Fibroblast of the conjunctiva (primary cell): ENCODE measurements around the gene SLC30A2.

Experiments
- DNase-seq: peaks from one replicate; pipeline ENCODE4 v3.0.0-alpha.2; 2010; ENCODE audit warnings: low read depth

SLC30A2 gene

DNA sequence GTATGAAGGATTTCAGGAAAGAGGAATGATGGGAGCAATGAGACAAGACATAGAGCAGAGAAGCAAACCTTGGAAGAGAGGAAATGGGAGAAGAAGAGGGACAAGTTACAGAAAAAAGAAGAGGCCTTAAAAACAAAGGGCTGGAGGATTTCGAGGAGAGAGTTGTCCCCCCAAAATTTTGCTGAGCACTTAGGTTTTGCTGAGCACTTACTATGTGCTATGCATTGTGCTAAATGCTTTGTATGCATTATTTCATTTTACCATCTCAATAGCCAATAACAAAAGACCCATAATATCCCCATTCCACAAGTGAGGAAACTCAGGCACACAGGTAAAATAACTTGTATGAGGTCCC lies 24.0 kb upstream of the SLC30A2 start:
- no peak for DNase-seq

DNA sequence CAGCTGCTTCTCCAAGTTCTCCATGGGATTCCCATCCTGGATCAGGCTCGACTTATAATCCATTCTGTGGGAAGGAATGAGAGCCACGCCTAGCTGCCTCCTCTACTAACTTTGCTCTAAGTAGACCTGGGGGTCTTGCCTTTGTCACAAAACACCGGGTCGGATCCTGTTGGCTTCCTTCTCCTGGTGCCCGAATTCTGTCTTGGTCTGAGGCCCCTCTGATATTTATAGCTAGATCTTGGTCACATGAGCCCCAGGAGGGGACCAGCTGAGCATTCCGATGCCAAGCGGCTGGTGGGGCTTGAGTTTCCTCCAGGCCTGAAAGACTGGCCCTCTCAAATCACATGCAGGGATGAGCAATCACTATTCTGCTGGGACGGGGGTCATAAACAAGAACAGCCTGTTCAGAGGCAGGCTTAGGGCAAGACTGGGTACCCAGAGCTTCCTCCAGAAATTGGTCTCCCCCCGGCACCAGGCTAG lies 21.6 kb upstream of the SLC30A2 start, which contains the start of gene TRIM63:
TRIM63 (minus strand) TSS at position 199 of the 480 bp plus-strand sequence; CDS start at position 63, 136 bp downstream.
- no peak for DNase-seq

DNA sequence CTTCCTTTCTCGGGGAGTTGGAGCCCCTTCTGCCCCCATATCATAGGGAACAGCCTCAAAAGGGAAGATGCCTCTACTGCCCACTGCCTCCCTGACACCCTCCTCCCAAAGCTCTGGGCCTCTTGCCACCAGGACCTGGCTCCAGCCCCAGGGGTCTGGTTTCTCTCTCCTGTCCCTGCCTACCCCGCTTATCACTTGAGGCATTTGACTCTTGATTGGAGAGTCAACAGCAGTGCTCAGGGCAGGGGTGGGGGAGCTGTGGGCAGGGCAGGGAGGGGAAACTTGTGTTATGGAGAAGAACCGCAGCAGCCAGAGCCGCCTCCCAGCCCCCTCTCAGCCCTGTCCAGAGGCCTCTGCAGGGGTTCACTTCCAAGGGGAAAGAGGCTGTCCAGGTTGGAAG lies 20.9 kb upstream of the SLC30A2 start:
- DNase-seq, result no peak

DNA sequence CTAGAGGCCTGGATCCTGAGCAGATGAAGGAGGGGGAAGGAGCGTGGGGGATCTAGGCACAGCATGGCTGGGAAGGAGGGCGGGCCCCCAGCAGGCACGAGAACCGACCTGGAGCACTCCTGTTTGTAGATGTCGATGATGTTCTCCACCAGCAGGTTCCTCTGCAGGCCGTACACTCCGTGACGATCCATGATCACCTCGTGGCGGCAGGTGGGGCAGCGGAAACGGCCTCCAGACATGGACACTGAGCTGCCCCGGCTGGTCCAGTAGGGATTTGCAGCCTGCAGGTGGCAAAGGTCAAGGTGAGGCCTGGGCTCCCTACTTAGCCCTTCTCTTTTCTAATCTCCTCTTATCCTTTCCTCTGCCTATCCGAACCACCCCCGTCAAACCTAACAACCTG lies 20.2 kb upstream of the SLC30A2 start:
- DNase-seq, result no peak

DNA sequence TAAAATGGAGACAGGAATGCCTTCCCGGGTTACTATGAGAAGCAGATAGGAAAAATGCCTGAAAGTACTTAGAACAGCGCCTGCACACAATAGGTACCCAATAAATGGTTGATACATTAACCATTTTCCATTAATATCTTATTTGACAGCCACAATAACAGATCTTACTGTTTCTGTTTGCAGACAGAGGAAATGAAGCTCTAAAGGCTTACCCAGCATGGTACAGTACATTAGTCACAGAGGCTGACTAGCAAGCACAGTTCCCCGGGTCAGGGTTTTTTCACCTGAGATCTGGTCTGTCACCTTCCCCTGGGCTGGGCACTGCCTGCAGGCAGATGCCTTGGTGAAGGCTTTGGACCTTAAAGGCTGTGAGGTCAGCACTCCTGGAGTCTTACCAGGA lies 18.6 kb upstream of the SLC30A2 start:
- no peak for DNase-seq

DNA sequence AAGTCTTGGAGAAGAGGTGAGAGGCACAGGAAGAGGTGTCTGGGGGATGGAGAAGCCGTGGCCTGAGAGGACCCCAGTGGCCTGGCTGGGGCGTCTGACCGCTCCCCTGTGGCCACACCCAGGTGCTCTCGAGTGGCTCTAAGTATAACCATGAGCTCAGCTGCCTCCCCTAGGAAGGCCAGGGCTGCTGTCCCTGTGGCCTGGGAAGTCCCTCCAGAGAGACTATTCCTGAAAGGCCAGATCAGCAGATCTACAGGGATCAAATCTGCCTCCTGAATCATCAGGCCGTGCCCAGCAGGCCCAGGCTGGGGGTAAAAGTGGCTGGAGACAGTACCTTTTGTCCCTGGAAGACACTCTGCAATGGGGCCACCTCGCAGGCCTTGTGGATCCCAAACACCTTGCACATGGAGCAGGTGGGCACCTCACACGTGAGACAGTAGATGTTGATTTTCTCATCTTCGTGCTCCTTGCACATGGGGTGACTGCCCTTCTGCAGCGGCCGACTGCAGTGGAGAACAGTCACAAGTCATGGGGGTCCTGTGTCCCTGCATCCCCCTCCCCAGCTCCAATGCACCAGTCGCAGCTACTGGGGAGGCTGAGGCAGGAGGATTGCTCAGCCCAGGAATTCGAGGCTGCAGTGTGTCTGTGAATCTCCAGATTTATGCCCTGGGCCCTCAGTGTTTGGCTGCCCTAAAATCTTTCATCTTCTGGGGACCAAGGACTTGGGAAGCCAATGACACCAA lies 15.1 kb upstream of the SLC30A2 start:
- DNase-seq, result no peak

DNA sequence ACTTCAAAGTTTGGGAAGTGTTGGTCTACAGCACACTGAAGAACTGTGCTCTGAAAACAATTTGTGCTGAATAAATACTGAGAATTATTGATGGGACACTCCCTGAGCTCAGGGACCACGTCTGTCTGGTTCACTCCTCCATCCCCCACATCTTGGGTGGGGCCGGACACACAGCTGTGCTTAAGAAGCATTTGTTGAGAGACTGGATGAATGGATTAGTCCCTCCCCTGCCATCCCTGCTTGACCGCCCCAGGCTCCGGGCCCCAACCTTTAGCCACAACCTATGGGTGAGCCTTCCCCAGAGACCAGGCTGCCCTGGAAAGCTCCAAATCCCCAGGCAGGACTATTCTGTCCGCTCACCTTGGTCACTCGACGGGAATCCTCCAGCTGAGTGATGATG lies 14.0 kb upstream of the SLC30A2 start:
- DNase-seq, result no peak

DNA sequence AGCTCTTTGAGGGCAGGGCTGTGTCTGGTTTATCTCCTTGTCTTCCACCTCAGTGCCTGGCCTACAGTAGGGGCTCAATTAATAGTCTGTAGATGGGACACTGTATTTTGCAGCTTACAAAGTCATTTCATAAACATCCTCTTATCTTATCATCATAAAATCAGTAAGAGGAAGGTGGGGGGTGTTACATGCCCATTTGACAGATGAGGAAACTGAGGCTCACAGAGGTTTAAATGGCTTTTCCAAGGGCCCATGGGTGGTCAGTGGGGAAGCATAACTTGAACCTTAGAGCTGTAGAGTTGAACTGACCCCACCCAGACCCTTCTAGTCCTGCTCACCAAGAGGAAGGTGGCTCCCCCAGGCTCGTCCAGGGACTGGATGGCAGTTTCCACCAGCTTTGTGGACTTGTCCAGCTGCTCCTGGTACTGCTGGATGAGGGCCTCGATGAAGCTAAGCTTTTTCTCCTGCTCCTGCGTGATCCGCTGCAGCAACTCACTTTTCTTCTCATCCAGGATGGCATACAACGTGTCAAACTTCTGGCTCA lies 12.2 kb upstream of the SLC30A2 start:
- DNase-seq, result no peak

DNA sequence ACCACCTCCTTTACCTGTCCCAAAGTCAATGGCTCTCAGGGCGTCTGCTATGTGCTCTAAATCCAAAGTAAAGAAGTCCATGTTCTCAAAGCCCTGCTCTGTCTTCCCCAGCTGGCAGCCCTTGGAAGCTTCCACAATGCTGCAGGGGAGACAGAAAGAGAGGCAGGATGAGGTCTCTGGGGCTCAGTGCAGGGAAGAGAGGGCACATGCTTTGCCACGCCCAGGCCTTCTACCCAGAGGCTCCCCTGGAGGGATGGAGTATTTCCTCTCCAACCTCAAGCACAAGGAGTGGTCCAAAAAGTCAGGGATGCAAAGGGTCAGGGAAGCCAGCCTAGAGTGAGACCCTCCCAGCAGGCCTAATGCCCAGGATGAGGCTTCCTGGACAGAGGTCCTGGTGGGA lies 11.3 kb upstream of the SLC30A2 start:
- no peak for DNase-seq

DNA sequence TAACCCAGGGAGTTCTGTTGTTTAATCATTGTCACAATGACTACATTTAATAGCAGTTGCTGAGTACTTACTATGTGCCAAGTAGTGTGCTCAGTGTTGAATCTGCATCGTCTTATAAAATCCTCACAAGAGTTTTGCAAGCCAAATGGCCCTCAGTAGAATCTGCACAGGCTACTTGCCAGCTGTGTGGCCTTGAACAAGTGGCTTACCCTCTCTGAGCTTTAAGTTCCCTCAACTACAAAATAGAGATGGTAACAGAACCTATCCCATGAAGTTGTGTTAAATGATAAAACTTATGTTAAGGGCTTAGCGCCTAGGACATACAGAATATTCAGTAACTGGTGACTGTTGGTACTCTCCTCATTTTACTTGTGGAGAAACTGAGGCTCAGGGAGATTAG lies 9.1 kb upstream of the SLC30A2 start:
- DNase-seq, result no peak

DNA sequence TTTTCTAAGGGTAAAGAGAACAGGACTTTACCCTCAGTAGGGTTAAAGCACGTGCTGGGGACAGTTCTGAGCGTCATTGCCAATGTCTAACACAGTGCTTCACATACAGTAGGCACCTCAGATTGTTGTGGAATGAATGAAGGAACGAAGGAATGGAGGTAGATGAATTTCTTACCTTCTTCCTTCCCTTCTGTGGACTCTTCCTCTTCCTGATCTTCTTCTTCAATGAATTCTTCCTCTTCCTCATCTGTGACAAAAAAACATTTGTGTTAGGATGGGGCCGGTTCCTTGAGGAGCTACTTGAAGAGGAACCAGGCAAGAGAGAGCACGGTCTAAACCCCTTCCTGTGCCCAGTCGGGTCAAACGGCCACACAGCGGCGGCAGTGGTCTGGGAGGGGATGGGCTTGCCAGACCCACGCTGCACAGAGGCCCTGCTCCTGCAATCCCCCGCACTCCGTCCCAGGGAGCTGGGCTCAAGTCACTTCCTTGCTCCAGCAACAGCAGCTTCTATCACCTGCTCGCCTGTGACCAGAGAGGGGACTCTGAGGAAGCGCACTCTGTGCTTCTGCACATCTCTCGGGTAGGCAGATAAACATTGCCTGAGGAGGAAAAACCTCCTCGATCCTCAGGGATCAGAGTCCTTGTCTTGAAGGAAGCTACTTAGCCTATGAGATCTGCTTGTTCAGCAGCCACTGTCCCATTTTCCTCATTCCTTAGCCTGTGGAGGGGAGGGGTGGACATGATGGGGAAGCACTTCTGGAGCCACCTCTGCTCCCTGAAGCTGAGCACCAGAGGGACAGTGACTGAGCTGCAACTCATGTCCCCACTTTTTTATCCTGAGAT lies 8.0 kb upstream of the SLC30A2 start:
- DNase-seq, result no peak

DNA sequence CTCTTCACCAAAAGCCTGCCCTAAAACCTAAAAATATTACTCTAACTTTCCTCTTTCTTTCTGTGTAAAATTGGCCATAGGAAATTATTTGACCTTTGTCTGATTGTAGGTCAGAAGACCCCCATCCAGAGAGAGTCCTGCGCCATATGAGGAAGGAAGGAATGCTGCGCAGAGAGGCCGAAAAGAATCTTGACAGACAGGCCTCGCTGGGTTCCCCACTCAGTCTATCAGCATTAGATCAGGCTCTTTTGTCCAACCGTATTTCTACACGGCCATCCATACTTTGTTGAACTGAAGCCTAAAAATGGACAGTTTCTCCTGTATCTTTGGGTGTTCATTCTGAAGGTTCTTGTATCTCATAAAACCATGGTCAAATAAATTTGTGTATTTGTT lies 4.3 kb upstream of the SLC30A2 start:
- no peak for DNase-seq

DNA sequence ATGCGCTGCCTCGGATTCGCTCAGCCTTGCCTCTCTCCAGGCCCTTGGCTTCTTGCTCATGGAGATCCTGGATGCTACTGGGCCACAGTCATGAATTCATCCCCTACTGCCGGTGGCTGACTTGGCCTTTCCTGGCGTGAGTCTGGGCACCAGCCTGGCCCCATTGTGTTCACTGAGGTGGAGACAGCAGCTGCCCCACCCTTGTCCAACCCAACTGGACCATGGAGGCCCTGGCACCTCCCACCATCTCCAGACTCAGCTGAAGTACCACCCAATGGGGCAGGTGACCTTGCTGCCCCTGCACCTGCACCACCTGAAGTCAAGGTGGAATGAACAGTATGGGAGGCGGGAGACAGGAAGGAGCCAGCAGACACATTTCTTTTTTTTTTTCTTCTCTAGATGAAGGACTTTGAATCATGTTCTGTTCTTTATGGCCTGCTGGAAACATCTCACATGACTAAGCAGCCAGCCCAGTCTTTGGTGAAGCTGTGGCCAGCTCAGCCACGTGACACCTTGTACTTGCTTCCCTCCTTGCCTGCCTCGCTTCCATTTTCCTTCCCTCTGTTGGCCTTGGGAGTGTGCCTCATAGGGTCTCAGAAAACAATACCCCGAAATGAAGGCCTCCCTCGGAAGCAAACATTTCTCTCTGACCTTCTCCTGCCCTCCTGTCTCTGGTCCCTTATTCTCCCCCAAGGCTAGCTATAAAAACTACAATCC lies 3.8 kb upstream of the SLC30A2 start:
- no peak for DNase-seq

DNA sequence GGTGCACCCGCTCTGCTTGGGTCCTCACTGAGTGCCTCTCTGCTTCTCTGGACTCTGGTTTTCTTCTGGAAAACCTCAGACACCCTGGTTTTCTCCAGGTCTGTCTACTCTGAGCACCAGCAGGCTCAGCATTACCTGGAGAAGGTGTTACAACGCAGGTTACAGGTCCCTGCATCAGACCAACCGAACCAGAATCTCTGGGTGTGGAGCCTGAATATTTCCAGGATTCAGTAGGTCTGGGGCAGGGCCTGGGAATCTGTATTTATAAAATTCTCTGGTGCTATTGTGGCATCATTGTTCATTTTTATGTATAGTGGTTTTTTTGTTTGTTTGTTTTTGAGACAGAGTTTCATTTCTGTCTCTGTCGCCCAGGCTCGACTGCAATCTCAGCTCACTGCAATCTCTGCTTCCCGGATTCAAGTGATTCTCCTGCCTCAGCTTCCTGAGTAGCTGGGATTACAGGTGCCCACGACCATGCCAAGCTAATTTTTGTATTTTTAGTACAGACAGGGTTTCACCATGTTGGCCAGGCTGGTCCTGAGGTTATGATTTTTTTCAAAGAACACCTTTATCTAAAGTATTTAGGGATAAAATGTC lies 1.5 kb upstream of the SLC30A2 start:
- DNase-seq, result no peak

DNA sequence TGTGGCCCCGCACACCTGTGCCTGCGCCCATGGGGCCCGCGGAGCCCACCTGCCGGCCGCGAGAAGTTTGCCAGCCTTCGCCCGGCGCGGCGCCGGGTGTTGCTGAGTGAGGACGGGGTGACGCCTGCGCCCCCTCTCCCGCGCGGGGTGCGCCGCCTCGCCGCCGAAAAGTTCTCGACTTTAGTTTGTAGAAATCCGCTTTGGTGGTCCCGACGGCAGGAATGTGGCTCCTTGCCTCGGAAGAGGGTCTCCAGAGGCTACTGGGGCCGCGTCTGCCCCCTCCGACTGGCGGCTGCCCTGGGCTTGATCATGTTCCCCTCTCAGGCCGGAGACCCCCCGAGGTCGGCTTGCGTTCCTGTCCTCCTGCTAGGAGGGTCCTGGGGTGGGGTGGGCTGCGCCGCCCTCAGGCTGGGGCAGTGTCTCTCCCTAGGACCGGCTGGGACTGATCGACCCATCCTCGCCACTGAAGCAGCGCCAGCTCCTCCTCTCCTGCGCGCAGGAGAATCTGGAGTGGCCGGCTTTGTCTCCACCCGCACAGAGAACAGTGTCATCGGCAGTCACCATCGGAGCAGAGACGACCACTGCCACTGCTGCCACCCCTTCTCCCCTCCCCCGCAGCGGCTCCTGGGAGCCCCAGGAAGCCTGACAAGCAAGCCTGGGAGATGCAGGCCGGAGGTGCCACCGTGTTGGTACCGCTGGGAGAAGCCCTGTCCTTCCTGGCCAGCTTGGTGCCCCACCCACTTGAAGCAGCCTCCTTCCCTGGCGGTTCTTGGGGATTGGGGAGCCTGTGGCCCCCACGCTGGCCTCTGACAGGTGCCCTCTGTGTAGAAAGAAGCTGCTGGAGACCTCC lies 553 bp upstream of the SLC30A2 start:
- no peak for DNase-seq

DNA sequence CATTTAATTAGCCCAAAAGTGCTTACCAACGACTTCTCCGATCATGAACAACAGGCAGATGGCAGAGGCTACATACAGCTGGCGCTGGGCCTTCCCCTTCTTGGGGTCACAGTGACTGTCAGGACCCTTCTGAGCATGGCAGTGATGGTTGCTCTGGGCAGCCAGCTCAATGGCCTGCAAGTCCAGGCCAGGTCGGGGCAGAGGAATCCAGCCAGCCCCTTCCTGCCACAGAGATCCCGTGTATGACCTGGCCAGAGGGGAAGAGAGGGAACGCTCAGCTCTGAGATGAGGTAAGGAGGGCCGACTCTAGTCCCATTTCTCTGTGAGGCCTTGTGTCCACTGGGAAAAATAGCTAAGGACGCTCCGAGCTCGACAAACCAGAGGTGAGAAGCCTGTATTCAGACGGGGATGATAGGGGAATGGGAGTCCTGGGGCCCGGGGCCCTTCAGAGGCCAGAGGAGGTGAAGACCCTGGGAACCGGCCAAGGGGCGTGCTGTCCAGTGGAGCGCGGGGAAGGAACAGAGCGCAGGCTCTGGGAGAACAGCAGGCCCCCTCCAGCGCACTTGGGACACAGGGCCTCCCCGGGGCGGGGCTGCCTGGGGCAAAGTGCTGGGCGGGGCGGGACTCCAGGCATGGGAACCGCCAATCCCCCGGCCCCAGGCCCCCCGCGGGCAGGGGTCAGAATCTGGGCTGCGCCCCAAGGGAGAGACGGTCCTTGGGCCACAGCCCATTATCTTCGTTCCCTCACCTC lies 772 bp downstream of the SLC30A2 start:
- DNase-seq, result no peak

DNA sequence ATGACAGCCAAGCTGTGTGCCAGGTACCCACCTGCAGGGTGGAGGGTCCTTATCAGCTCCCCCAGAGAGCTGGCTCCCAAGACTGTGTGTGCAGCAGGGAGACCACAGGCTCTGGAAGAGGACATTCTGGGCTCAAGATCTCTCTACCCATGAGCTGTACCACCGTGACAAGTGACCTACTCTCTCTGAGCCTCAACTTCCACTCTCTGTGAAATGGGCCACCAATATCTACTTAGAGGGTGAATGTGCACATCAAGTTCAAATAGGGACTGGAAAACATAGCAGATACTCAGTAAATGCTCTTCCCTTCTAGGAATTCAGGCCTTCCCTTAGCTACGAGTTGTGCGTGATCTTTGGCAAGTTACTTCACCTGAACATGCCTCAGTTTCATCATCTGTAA lies 1.5 kb downstream of the SLC30A2 start:
- DNase-seq, result no peak

DNA sequence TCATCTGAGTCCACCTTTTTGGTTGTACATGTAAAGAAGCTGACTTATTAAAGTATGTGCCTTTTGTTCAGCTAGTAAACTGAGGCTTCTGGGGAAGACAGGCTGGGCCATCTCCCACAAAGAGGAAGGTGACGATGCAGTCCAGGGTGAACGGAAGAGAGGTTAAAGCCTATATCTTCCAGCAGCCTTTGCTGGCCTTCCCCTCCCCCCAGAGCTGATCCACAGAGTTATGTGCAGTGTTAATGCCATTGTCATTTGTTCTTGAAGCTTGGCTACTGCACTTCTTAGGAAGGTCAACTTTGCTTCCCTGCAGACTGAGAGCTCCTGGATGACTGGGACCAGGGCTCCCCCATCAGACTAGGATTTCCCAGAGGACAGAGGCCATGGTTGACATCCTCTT lies 2.2 kb downstream of the SLC30A2 start:
- DNase-seq, result no peak

DNA sequence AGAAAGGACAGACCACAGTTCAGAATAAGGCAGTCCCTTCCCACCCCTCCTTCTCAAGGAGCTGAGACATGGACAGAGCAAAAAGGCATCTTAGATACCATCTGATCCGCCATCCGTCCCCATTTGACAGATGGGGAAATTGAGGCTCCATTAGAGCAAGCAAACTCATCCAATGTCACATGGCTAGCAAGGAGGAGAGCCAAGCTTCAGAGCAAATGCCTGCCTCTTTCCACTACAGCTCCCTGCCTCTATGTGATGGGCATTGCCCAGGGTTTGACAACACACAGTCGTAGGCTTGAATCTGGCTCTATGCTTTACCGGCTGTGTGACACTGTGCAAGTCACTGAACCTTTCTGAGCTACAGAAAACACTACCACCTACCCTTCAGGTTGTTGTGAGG lies 3.9 kb downstream of the SLC30A2 start:
- no peak for DNase-seq

DNA sequence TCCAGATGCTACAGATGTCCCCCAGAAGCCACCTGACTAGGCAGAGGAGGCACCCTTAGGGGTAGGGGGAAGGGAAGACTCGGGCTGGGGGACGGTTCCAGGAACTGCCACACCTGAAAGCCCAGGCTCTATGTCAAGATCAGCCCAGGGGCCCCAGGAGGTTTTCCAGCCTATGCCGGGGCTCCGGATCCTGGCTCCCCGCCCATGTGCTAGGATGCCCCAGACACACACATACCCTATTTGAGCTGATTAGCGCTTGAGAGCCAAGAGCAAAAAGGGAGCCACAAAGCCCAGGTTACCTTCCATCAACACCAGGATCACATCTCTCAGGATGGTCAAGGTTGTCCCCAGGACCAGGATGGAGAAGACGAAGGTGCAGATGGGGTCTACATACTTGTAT lies 4.5 kb downstream of the SLC30A2 start:
- DNase-seq, result no peak
